ENCODE results near the gene NME3.

Gene NME3

DNA sequence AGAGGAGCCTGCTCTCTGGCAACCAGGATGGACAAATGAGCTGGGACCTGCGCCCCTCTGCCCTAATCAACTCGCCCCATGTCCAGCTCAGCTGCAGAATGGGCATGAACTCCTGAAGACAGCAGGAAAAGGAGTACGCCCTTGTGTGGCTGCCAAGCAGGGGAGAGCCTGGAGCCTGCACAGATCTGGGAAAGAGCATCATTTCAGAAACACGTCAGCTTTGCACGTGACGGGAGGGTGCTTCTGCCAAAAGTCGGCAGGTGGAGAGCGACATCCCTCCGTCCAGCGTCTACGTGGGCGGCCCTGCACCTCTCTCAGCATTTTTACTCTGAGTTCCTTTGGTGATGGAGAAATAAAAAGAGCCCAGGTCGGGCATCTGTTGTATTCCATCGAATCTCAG, 18.5 kb downstream of the NME3 start:
- TF ChIP-seq, protein P1, sequence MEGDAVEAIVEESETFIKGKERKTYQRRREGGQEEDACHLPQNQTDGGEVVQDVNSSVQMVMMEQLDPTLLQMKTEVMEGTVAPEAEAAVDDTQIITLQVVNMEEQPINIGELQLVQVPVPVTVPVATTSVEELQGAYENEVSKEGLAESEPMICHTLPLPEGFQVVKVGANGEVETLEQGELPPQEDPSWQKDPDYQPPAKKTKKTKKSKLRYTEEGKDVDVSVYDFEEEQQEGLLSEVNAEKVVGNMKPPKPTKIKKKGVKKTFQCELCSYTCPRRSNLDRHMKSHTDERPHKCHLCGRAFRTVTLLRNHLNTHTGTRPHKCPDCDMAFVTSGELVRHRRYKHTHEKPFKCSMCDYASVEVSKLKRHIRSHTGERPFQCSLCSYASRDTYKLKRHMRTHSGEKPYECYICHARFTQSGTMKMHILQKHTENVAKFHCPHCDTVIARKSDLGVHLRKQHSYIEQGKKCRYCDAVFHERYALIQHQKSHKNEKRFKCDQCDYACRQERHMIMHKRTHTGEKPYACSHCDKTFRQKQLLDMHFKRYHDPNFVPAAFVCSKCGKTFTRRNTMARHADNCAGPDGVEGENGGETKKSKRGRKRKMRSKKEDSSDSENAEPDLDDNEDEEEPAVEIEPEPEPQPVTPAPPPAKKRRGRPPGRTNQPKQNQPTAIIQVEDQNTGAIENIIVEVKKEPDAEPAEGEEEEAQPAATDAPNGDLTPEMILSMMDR (IDR thresholded peaks at IDR 0.05) = no peak
- no peaks in the 10 kb centered on the region for H3K4me1 ChIP-seq (ENCODE audit: control insufficient read depth in 1 of 2, insufficient read depth in 1 of 2, low read depth in 1 of 2, low read length in 1 of 2)
- H3K36me3 ChIP-seq = peaks cover 71% of the 10 kb centered on the region
- H3K27ac ChIP-seq = no peak overlapping the region
- H3K9me3 ChIP-seq = no peaks in the 10 kb centered on the region
- no peak overlapping the region for H3K4me3 ChIP-seq (ENCODE audit: low read depth in 1 of 2, low read length in 1 of 2)
- H3K27me3 ChIP-seq = no peaks in the 10 kb centered on the region

DNA sequence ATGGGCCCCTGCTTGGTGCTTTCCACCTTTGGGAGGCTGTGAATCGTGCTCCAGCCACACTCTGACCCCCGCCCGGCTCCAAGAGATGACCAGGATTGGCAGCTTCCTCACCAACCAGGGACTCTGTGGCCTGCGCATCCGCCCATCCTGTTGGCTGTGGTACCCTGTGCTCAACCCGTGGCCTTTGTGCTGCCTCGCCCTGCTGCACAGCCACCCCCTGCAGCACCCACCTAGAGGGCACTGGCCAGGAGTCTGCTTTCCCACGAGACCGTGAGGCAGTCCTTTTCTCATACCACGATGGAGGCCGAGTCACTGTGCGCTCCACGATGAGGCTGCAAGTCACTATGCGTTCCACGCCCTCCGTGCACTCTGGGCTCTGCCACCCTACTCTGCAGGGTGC, 19.4 kb downstream of the NME3 start:
- Histone ChIP-seq H3K36me3 (peaks cover 71% of the 10 kb centered on the region), H3K27me3 (no peaks in the 10 kb centered on the region), H3K4me3 (ENCODE audit: low read depth in 1 of 2, low read length in 1 of 2) (no peak overlapping the region), H3K4me1 (ENCODE audit: control insufficient read depth in 1 of 2, insufficient read depth in 1 of 2, low read depth in 1 of 2, low read length in 1 of 2) (no peaks in the 10 kb centered on the region), H3K27ac (no peak overlapping the region), H3K9me3 (no peaks in the 10 kb centered on the region)
- TF ChIP-seq, protein P1 (IDR thresholded peaks at IDR 0.05) = no peak

DNA sequence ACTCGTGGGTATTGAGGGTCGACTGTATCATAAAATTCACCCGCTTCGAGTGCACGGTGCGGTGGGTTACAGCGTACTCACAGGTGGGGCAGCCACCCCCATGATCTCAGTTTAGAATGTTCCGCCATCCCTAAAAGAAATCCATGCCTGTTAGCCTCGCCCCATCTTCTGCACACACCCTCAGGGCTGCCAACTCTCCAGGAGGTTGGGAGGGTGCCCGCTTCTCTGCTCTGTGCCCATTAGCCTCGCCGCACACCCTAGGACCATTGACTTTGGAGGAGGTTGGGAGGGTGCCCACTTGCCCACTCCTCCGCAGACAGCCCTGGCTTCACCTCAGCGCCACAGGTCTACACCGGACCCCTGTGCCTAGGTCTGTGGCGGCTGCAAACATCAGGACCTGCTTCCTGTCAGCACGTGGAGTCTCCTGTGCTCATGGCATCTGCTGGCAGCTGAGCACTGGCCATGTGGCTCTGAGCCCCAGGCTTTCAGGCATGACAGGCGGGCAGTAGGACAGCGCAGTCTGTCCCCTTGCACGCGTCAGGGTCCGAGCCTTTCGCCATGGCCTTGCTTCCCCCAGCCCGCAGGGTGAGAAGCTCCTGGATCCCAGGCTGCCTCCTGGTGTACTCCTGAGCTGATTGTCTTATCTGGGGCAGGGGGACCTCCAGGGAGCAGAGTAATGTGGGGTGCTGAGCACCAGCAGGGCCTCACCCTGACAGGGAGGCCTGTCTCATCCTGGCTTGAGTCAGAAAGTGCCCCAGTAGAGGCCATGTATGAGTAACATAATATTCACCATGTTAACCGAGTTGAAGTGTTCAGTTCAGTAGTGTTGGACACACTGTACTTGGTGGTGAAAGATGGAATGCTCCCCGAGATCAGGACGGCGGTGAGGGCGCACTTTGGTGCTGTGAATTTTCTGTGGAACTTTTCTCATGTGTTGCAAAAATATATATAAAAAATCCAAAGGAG, 21.9 kb downstream of the NME3 start:
- TF ChIP-seq, protein P1 (IDR thresholded peaks at IDR 0.05) = no peak
- Histone ChIP-seq H3K4me1 (ENCODE audit: control insufficient read depth in 1 of 2, insufficient read depth in 1 of 2, low read depth in 1 of 2, low read length in 1 of 2) (no peaks in the 10 kb centered on the region), H3K27ac (no peak overlapping the region), H3K9me3 (no peaks in the 10 kb centered on the region), H3K4me3 (ENCODE audit: low read depth in 1 of 2, low read length in 1 of 2) (no peak overlapping the region), H3K27me3 (no peaks in the 10 kb centered on the region), H3K36me3 (peaks cover 88% of the 10 kb centered on the region)

DNA sequence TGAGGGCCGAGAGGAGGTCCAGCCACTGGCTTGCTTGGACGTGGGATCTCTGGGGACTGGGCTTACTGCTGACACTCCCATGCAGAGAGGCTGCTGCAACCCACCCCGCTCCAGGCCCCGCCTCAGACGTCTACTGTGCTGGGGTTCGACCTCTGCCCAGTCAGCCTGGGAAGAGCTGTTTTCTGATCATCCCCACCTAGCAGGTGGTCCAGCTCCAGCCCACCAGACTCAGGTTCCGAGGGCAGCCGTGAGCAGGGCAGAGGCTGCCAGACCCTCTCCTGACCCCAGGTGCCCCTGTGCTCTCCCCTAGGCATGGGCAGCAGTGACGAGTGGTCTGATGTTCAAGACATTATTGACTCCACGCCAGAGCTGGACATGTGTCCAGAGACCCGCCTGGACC, 23.4 kb downstream of the NME3 start:
- no peaks in the 10 kb centered on the region for H3K9me3 ChIP-seq
- TF ChIP-seq, protein P1 (IDR thresholded peaks at IDR 0.05) = no peak
- no peak overlapping the region for H3K4me3 ChIP-seq (ENCODE audit: low read depth in 1 of 2, low read length in 1 of 2)
- H3K27ac ChIP-seq = no peak overlapping the region
- no peaks in the 10 kb centered on the region for H3K4me1 ChIP-seq (ENCODE audit: control insufficient read depth in 1 of 2, insufficient read depth in 1 of 2, low read depth in 1 of 2, low read length in 1 of 2)
- H3K36me3 ChIP-seq = peaks cover 94% of the 10 kb centered on the region
- no peaks in the 10 kb centered on the region for H3K27me3 ChIP-seq

DNA sequence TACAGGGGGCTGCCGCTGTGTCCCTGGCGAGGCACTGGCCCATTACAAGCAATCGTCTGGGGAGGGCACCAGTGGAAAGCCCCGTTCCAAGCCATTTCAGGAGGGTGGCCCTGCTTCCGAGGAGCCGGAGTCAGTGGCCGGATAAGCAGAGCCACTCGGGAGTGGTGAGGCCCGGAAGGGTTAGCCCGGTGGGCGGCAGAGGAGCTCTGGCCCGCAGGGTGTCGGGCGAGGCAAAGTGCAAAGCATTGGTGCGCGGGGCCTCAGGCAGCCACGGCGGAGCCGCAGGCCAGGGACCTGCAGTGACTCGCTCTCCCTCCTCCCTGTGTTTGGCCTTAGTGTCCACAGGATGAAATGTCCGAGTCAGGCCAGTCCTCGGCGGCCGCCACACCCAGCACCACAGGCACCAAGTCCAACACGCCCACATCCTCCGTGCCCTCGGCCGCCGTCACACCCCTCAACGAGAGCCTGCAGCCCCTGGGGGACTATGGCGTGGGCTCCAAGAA, 24.6 kb downstream of the NME3 start:
- Histone ChIP-seq H3K27ac (no peak overlapping the region), H3K27me3 (no peaks in the 10 kb centered on the region), H3K4me1 (ENCODE audit: control insufficient read depth in 1 of 2, insufficient read depth in 1 of 2, low read depth in 1 of 2, low read length in 1 of 2) (no peaks in the 10 kb centered on the region), H3K9me3 (no peaks in the 10 kb centered on the region), H3K36me3 (peaks cover 83% of the 10 kb centered on the region), H3K4me3 (ENCODE audit: low read depth in 1 of 2, low read length in 1 of 2) (no peak overlapping the region)
- TF ChIP-seq, protein P1 (IDR thresholded peaks at IDR 0.05) = no peak
